Measurements from ENCODE around the gene ZMAT5. TPM values are rescaled to one million over a fixed set of nuclear protein-coding genes. Genes with fewer than 3 reads are reported as not detected.

The ZMAT5 gene
- total and polyA plus RNA-seq, 2 of the 13 experiments (the other 11 are each of a cell fraction or from before 2014, with no cell fraction given) = 20.7 to 27.8 TPM

GRCh38 chr22:29766632-29767170, at the start of gene ZMAT5 (continued):
- TF ChIP-seq ZNF574 (CRISPR knock-in tag; IDR thresholded peaks at IDR 0.05) (peak; percentile 27), ZNF382 (CRISPR knock-in tag; IDR thresholded peaks at IDR 0.05; ENCODE audit: borderline replicate concordance) (no peak), ZBTB40 (IDR thresholded peaks at IDR 0.05) (no peak), ZBTB40 (CRISPR knock-in tag; IDR thresholded peaks at IDR 0.05) (no peak; the same call in 1 of the 2 replicates), KDM4B (CRISPR knock-in tag; IDR thresholded peaks at IDR 0.05) (peak; percentile 68), ZNF350 (CRISPR knock-in tag; IDR thresholded peaks at IDR 0.05; ENCODE audit: borderline replicate concordance, low read depth) (peak; percentile 50), ZNF772 (CRISPR knock-in tag; IDR thresholded peaks at IDR 0.05) (peak; percentile 25; the same call in 1 of the 2 replicates), FOXO4 (CRISPR knock-in tag; conservative IDR thresholded peaks at IDR 0.05) (no peak), NFYB (CRISPR knock-in tag; IDR thresholded peaks at IDR 0.05) (peak; percentile 32; the same call in 1 of the 2 replicates), ZNF160 (CRISPR knock-in tag; IDR thresholded peaks at IDR 0.05) (0 out of 2 replicates have a peak, but pooled peaks have one; percentile 65), ZNF34 (CRISPR knock-in tag; IDR thresholded peaks at IDR 0.05; ENCODE audit: borderline replicate concordance) (no peak), PRDM10 (CRISPR knock-in tag; IDR thresholded peaks at IDR 0.05; ENCODE audit: low read depth) (peak; percentile 90; the same call in 1 of the 2 replicates)
